Epithelial cell of esophagus (primary cell): ENCODE data around the gene RBM33.

Experiments
- DNase-seq: peaks from one replicate; pipeline ENCODE4 v3.0.0; 2010; ENCODE audit warnings: low read depth
- H3K4me3 ChIP-seq: 2 replicates; pipeline ENCODE4 v1.5.1; 2011; ENCODE audit warnings: mild to moderate bottlenecking, low read length, control low read depth
- CTCF ChIP-seq: IDR thresholded peaks from 2 replicates; pipeline ENCODE4 v1.5.1; 2011; ENCODE audit warnings: low read depth, mild to moderate bottlenecking, low read length, control low read depth, inconsistent platforms; ENCODE audit not compliant: insufficient read depth; ENCODE audit errors: missing control alignments

Gene RBM33

GRCh38 chr7:155785536-155785935 is 141.1 kb downstream of the RBM33 start:
- peak; percentile 14 for DNase-seq
- no peak for TF ChIP-seq CTCF

GRCh38 chr7:155786491-155786890 is 142.0 kb downstream of the RBM33 start:
- no peak for TF ChIP-seq CTCF
- no peak for DNase-seq
- H3K4me3 ChIP-seq, result no peak overlapping the region

More at GRCh38 chr7:155785536-155785935, 141.1 kb downstream of the RBM33 start:
- H3K4me3 ChIP-seq, result no peak overlapping the region

- no peak for DNase-seq
- peak overlapping the region; percentile 27 for H3K4me3 ChIP-seq
- TF ChIP-seq CTCF, result no peak
Observed at GRCh38 chr7:155787171-155787851, 142.8 kb downstream of the RBM33 start.

- TF ChIP-seq CTCF, result no peak
- H3K4me3 ChIP-seq, result no peak overlapping the region
- no peak for DNase-seq
Observed at GRCh38 chr7:155788616-155789000, 144.1 kb downstream of the RBM33 start.

GRCh38 chr7:155789001-155789725 is 144.7 kb downstream of the RBM33 start:
- no peak for TF ChIP-seq CTCF
- peak; percentile 43 for DNase-seq
- H3K4me3 ChIP-seq, result no peak overlapping the region

- TF ChIP-seq CTCF, result no peak
Observed at GRCh38 chr7:155790666-155791065, 146.2 kb downstream of the RBM33 start.

More at GRCh38 chr7:155790666-155791065, 146.2 kb downstream of the RBM33 start:
- H3K4me3 ChIP-seq, result no peak overlapping the region
- DNase-seq, result no peak
